ENCODE results near the gene FADD.
"Not testable (repeated sequence)": the region's sequence is repeated elsewhere in the genome, so short reads cannot be mapped to it uniquely, and the experiment has no call there.

FADD gene

GRCh38 chr11:70194792-70195791 lies 8.0 kb upstream of the FADD start:
- no peaks in the 10 kb centered on the region for H3K27me3 ChIP-seq (ENCODE audit: low read length)
- H3F3A ChIP-seq (ENCODE audit: insufficient read depth) = no peaks in the 10 kb centered on the region
- no peaks in the 10 kb centered on the region for H3K36me3 ChIP-seq (ENCODE audit: low read length)
- no peak overlapping the region for H3K4me2 ChIP-seq (ENCODE audit: low read depth, low read length, poor library complexity, severe bottlenecking)
- no peaks in the 10 kb centered on the region for H4K20me1 ChIP-seq (ENCODE audit: low read depth, low read length)
- TF ChIP-seq EZH2phosphoT487 (conservative IDR thresholded peaks at IDR 0.05; ENCODE audit: low read length) (no peak), CTCF (IDR thresholded peaks at IDR 0.05; ENCODE audit: insufficient read depth, low read length, poor library complexity, severe bottlenecking) (no peak)
- no peaks in the 10 kb centered on the region for H3K9me2 ChIP-seq (replicated peaks; ENCODE audit: insufficient read depth, low read length)
- no peaks in the 10 kb centered on the region for H3K9me3 ChIP-seq (ENCODE audit: insufficient read depth, low read length)
- no peaks in the 10 kb centered on the region for H3K79me2 ChIP-seq (ENCODE audit: insufficient read depth, low read length)
- no peak overlapping the region for H2AFZ ChIP-seq (ENCODE audit: low read depth, low read length, severe bottlenecking)
- no peak overlapping the region for H3K27ac ChIP-seq (ENCODE audit: low read depth, low read length)
- no peak overlapping the region for H3K4me3 ChIP-seq (ENCODE audit: insufficient read depth, low read length, poor library complexity, severe bottlenecking)
- no peak overlapping the region for H3K9ac ChIP-seq (ENCODE audit: low read length)

- H3K4me3 ChIP-seq (ENCODE audit: insufficient read depth, low read length, poor library complexity, severe bottlenecking) = no peak overlapping the region
- H3K27ac ChIP-seq (ENCODE audit: low read depth, low read length) = no peak overlapping the region
- H3K9me2 ChIP-seq (replicated peaks; ENCODE audit: insufficient read depth, low read length) = no peaks in the 10 kb centered on the region
- H3K9ac ChIP-seq (ENCODE audit: low read length) = no peak overlapping the region
- peaks cover 11% of the 10 kb centered on the region; the same call in 1 of the 2 replicates for H4K20me1 ChIP-seq (ENCODE audit: low read depth, low read length)
- no peaks in the 10 kb centered on the region for H3K36me3 ChIP-seq (ENCODE audit: low read length)
- no peaks in the 10 kb centered on the region for H3F3A ChIP-seq (ENCODE audit: insufficient read depth)
- TF ChIP-seq EZH2phosphoT487 (conservative IDR thresholded peaks at IDR 0.05; ENCODE audit: low read length) (no peak), CTCF (IDR thresholded peaks at IDR 0.05; ENCODE audit: insufficient read depth, low read length, poor library complexity, severe bottlenecking) (no peak)
- H3K27me3 ChIP-seq (ENCODE audit: low read length) = no peaks in the 10 kb centered on the region
- no peak overlapping the region for H2AFZ ChIP-seq (ENCODE audit: low read depth, low read length, severe bottlenecking)
- H3K4me2 ChIP-seq (ENCODE audit: low read depth, low read length, poor library complexity, severe bottlenecking) = no peak overlapping the region
- no peaks in the 10 kb centered on the region for H3K9me3 ChIP-seq (ENCODE audit: insufficient read depth, low read length)
- H3K79me2 ChIP-seq (ENCODE audit: insufficient read depth, low read length) = peaks cover 22% of the 10 kb centered on the region
These were observed 2.8 kb upstream of the FADD start for GRCh38 chr11:70200212-70200844.

GRCh38 chr11:70201047-70201446 lies 2.0 kb upstream of the FADD start:
- Histone ChIP-seq H4K20me1 (ENCODE audit: low read depth, low read length) (peaks cover 11% of the 10 kb centered on the region; the same call in 1 of the 2 replicates), H3K79me2 (ENCODE audit: insufficient read depth, low read length) (peaks cover 29% of the 10 kb centered on the region)
- not testable (repeated sequence) for H3K9ac ChIP-seq (ENCODE audit: low read length); H3K27me3 ChIP-seq (ENCODE audit: low read length); H3K27ac ChIP-seq (ENCODE audit: low read depth, low read length); H3K9me3 ChIP-seq (ENCODE audit: insufficient read depth, low read length); H2AFZ ChIP-seq (ENCODE audit: low read depth, low read length, severe bottlenecking); H3K4me2 ChIP-seq (ENCODE audit: low read depth, low read length, poor library complexity, severe bottlenecking); H3K36me3 ChIP-seq (ENCODE audit: low read length); H3K9me2 ChIP-seq (replicated peaks; ENCODE audit: insufficient read depth, low read length); H3F3A ChIP-seq (ENCODE audit: insufficient read depth); H3K4me3 ChIP-seq (ENCODE audit: insufficient read depth, low read length, poor library complexity, severe bottlenecking)
